Stimulated activated CD8-positive, alpha-beta memory T cell treated with anti-CD3 and anti-CD28 coated beads, Interleukin-7, amount 100 ng/mL, for 1 hour (primary cell): ENCODE measurements around the gene GJA1.
"Not testable (repeated sequence)": the region's sequence is repeated elsewhere in the genome, so short reads cannot be mapped to it uniquely, and the experiment has no call there.

Experiments used
- DNase-seq, 2 donors: peaks; one replicate each; pipeline ENCODE4 v3.0.0-alpha.2; 2020; ENCODE audit warnings: low read depth in 2 of 2

GJA1 gene

DNA sequence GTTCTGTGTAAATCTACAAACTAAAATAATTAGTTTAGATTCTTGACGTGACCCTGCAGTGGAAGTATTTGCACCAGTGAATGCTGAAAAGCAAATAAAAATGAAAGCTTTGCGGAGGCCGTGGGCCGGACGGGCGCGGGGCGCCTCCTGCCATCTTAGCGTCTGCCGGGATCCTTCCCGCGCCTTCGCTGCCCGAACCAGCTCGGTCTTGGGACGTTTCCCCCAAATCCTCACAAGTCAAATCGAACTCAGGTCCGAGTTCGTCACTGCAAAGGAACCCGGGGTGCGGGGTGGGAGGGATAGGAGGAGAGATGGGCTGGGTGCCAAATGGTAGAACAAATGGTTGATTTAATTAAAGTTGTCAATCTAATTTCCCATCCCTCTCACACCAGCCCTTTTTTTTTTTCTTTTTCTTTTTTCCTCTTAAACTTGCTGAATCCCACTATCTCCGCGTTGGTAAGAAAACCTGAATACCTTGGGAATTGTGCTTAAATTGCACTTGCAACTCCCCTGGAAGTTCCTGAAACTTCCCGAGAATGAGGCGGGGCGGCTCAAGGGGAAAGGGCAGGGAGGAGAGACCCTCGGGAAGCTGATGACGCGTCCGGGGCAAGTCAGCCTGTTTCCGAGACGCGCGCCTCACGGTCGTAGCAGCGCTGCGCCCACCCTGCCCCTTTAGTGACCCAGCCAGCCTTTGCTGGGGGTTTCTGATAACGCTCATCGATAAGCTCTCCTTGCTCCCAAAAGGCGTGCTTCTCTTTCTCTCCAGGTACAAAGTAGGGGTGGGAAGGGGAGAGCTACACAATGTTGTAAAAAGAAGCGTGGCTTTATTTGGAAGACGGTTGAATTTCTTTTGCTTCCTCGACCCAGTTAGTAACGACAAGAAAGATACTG, 1.8 kb downstream of the GJA1 start:
- no peak for DNase-seq

GRCh38 chr6:121437851-121438651, 2.6 kb downstream of the GJA1 start:
- DNase-seq: no peak

GRCh38 chr6:121438869-121439268, 3.4 kb downstream of the GJA1 start:
- DNase-seq: no peak

DNA sequence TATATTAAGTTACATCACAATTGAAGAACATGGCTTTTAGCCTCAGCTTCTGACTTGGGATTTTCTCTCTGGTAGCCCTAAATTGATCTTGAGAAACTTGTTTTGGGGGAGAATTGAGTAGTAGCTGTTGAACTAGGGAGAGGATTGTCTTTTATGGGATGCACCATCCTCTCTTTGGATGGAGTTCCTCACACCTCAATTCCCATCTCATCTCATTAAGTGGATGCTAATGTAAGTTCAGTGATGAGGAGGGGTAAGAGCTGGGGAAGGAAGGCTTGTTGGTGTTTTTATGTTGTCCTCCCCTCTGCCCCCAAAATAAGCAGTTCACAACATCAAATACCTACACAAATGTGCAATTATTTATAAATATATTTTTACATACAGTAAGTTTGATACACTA, 4.0 kb downstream of the GJA1 start:
- DNase-seq: no peak

- DNase-seq: no peak
These were observed 4.5 kb downstream of the GJA1 start for GRCh38 chr6:121439926-121440325.

GRCh38 chr6:121441477-121441876, 6.0 kb downstream of the GJA1 start:
- DNase-seq: no peak

GRCh38 chr6:121442576-121442975, 7.1 kb downstream of the GJA1 start:
- no peak for DNase-seq

- DNase-seq: no peak
These were observed 8.6 kb downstream of the GJA1 start for GRCh38 chr6:121443971-121444541.

- not testable (repeated sequence) for DNase-seq
These were observed 11.3 kb downstream of the GJA1 start for GRCh38 chr6:121446705-121447104.

DNA sequence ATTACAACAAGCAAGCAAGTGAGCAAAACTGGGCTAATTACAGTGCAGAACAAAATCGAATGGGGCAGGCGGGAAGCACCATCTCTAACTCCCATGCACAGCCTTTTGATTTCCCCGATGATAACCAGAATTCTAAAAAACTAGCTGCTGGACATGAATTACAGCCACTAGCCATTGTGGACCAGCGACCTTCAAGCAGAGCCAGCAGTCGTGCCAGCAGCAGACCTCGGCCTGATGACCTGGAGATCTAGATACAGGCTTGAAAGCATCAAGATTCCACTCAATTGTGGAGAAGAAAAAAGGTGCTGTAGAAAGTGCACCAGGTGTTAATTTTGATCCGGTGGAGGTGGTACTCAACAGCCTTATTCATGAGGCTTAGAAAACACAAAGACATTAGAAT, 12.3 kb downstream of the GJA1 start:
- not testable (repeated sequence) for DNase-seq

- not testable (repeated sequence) for DNase-seq
These were observed 13.1 kb downstream of the GJA1 start for GRCh38 chr6:121448528-121448927.

- DNase-seq: no peak
These were observed 13.9 kb downstream of the GJA1 start for GRCh38 chr6:121449331-121449730.

GRCh38 chr6:121450242-121450641, 14.8 kb downstream of the GJA1 start:
- no peak for DNase-seq

- DNase-seq: no peak
These were observed 15.8 kb downstream of the GJA1 start for GRCh38 chr6:121451250-121451649.

DNA sequence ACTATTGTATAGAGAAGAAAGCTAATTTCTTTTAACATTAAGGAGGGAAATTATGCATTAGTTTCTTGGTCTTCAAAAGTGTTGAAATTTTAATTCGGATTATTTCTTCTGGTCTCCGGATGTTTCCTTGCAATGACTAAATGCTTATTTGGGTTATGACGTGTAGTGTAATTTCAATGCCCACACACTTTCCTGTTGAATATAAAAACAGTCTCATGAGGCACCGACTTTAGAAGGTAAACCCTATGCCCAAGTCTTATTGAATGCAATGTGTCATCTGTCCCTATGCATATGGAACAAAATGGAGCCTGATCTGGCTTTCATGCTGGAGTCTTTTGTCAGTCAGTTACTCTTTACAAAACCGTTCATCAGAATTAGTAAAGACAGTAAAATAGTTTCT, 17.7 kb downstream of the GJA1 start:
- no peak for DNase-seq

- DNase-seq: no peak
These were observed 24.7 kb downstream of the GJA1 start for GRCh38 chr6:121460170-121460569.

DNA sequence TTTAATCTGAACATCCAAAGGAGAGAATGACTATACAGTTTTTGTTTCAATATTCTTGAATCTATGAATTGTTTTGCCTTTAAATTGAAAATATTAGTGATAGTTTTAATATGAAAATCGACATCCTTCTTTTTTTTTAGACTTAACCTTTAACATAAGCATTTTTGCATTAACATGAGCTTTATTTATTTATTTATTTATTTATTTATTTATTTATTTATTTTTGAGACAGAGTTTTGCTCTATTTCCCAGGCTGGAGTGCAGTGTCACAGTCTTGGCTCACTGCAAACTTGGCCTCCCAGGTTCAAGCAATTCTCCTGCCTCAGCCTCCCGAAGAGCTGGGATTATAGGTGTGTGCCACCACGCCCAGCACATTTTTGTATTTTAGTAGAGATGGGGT, 27.6 kb downstream of the GJA1 start:
- no peak for DNase-seq

GRCh38 chr6:121465101-121465500, 29.7 kb downstream of the GJA1 start:
- DNase-seq: no peak

GRCh38 chr6:121479486-121480098, 44.1 kb downstream of the GJA1 start:
- DNase-seq: no peak

DNA sequence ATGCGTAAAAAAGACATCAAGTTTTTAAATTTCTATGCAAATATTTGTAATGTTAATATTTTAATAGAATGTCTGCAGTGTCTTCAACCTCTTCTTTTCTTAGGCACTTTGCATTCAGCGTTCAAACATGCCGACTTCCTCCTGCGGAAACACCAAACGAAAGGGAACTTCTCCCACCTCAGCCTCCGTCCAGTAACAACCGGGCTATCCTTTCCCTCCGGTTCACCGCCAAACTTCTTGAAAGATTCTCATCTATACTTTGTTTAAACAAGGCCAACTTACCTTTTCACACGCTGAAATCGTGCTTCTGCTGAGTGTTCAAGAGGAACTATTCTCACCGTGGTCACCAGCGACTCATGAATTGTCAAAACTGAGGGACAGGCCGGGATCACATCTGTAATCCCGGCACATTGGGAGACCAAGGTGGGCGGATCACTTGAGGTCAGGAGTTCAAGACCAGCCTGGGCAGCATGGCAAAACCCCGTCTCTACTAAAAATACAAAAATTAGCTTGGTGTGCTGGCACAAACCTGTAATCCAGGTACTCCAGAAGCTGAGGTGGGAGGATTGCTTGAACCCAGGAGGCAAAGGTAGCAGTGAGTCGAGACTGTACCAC, 44.8 kb downstream of the GJA1 start:
- DNase-seq: no peak

- no peak for DNase-seq
These were observed 46.7 kb downstream of the GJA1 start for GRCh38 chr6:121482004-121482693.
